Middle frontal gyrus (tissue), 1 donor: Measurements from ENCODE around the gene RER1.

Source experiments
- DNase-seq: peaks from one replicate; pipeline ENCODE4 v3.0.0-alpha.2; 2015; ENCODE audit warnings: low spot score; ENCODE audit errors: extremely low spot score

Gene RER1

GRCh38 chr1:2445162-2445822, 53.7 kb downstream of the RER1 start:
- no peak for DNase-seq

- no peak for DNase-seq
Measured at GRCh38 chr1:2445823-2446215, 54.2 kb downstream of the RER1 start.

GRCh38 chr1:2446394-2446793, 54.8 kb downstream of the RER1 start:
- peak; percentile 50 for DNase-seq

- DNase-seq = no peak
Measured at GRCh38 chr1:2446861-2447260, 55.2 kb downstream of the RER1 start.

- DNase-seq = no peak
Measured at GRCh38 chr1:2447276-2448097, 55.8 kb downstream of the RER1 start.

GRCh38 chr1:2448098-2448445, 56.4 kb downstream of the RER1 start:
- no peak for DNase-seq

GRCh38 chr1:2449636-2450454, 58.2 kb downstream of the RER1 start:
- peak; percentile 36 for DNase-seq

GRCh38 chr1:2451741-2452140, 60.1 kb downstream of the RER1 start:
- no peak for DNase-seq

GRCh38 chr1:2452201-2452931, 60.7 kb downstream of the RER1 start:
- no peak for DNase-seq

- DNase-seq = no peak
Measured at GRCh38 chr1:2452932-2453315, 61.3 kb downstream of the RER1 start.

- no peak for DNase-seq
Measured at GRCh38 chr1:2454227-2454626, 62.6 kb downstream of the RER1 start.
